GM19397 (cell line): Measurements from ENCODE around the gene HERC5.
"Not testable (repeated sequence)": the region's sequence is repeated elsewhere in the genome, so short reads cannot be mapped to it uniquely, and the experiment has no call there.

Experiments
- ATAC-seq: cut with Tn5 transposase; IDR thresholded peaks from one replicate; pipeline ENCODE4 v1.9.1; 2021; ENCODE audit warnings: mild to moderate bottlenecking, moderate library complexity; ENCODE audit not compliant: unreplicated experiment

HERC5 gene

DNA sequence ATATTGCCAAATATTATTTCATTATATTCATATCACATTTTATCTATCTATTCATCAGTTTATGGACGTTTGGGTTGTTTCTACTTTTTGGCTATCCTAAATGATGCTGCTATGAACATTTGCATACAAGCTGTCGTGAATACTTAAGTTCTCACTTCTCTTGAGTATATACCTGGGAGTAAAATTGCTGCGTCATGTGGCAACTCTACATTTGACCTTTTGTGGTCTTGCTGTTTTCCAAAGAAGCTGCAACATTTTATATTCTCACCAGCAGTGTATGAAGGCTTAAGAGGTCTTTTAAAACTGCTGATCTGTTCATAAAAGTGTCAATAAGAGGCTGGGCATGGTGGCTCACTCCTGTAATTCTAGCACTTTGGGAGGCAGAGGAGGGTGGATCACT lies 60.9 kb downstream of the HERC5 start:
- no peak for ATAC-seq

DNA sequence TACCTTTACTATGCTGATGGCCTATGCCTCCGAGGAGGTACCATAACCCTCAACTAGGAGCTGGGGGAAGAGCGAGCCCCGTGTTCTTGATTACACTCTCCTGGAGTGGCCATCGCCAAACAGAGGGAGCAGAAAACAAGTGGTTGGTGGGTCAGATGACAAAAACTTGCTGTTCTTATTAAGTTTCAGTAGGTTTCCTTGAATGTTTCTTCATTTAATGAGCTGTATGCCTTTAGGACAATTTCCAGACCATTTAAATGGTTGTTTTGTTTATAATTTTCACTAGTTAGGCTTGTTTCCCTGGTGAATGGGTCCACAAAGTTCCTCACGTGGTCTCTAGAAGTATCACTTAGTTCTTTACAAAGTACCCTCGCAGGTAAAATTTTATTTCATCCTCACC lies 62.0 kb downstream of the HERC5 start:
- ATAC-seq: no peak

DNA sequence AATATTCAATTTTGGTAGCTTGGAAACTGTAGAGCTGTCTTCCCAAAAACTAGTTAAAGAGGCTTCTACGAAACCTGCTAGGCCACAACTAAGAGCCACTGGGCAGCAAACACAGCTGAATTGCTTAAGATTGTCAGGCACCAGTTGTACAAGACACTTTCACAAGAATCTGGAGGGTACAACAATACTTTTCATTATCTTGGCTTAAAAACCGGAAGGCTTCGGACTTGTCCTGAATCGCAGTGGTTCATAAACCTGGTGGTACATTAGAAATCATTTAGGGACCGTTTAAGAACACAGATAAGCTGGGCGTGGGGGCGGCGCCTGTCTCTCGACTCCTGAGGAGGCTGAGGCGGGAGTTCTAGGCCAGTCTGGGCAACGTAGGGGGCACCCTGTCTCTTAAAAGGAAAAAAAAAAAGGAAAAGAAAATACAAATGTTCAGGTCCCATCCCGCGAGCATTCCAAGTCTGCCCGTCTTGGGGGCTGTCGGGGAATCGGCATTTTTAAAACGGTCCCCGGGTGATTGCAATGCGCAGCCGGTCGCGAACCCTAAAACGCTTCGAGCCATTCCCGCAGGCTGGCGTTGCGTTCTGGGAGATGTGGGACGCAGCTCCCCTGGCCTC lies 65.9 kb downstream of the HERC5 start:
- ATAC-seq: no peak

DNA sequence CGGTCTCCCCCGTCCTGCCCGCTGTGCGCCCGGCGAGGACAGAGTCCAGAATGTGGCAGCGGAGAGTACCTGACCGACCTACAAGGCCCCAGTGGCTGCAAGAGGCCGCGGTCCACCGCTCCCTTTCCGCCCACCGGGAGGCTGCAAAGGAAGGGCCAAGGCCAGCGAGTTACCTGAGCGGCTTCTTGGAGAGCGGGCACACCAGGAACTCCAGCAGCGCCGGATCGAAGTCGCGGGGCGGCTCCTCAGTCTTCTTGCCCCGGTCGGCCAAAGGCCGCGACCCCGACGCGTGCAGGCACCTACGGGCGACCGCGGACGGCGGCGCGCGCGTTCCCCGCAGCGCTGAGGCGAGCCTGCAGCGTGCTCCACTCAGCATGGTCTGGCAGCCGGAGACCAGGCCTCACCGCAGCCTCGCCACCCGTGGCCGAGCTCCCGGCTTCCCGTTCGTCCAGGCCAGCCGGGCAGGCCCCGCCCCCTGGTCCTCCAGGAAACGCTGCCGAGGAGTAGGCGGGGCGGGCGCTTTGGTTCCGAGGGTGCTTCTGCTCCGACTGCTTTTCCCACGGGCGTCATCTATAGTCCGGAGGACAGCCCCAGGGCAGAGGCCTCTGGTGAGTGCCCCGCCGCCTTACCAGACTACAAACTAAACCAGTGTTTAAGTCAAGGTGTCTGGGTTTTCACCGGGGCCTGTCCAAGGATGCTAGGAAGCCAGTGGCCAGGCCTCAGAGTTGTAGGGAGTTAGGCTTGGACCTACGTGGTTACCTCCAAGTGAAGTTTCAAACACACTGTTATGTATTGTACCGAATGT lies 66.6 kb downstream of the HERC5 start, which contains the start of gene PYURF:
PYURF (minus strand) TSS at position 452 of the 805 bp plus-strand sequence; CDS start at position 376, 76 bp downstream.
- ATAC-seq: peak; percentile 87

DNA sequence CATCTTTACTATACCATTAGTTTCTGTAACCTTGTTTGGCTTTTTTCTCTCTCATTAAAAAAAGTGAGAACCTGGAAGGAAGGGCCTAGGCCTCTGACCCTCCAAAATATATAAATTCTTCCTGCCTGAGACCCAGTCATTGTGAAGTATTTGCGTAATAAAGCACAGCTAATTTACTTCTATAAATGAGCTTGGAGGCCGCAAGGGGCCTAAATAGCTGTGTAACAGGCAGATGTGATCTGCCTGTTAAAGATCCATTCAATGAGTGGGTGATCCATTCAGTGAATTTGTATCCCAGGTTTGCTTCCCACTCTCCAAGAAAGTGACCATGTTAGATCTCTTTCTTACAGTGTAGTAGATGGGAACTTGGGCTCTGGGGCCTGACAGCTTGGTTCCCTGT lies 67.3 kb downstream of the HERC5 start:
- ATAC-seq: no peak

DNA sequence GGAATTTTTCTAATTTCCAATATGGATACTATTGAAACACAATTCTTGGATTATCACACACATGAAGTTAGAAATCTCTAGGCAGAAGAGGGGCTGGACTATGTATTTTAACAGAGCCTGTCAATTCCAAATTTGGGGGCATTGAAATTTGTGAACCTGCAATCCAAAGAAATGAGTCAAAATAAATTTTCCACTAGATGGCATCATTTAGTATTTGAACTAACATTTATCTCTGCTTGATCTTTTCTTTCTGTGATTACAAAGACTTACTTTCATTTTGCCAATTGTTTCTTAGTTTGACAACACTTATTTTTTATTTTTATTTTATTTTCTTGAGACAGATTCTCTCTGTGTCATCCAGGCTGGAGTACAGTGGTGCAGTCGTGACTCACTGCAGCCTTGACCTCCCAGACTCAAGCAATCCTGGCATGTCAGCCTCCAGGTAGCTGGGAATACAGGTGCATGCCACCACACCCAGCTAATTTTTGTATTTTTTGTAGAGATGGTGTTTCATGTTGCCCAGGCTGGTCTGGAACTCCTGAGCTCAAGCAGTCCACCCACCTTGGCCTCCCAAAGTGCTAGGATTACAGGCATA lies 69.4 kb downstream of the HERC5 start:
- ATAC-seq: no peak

DNA sequence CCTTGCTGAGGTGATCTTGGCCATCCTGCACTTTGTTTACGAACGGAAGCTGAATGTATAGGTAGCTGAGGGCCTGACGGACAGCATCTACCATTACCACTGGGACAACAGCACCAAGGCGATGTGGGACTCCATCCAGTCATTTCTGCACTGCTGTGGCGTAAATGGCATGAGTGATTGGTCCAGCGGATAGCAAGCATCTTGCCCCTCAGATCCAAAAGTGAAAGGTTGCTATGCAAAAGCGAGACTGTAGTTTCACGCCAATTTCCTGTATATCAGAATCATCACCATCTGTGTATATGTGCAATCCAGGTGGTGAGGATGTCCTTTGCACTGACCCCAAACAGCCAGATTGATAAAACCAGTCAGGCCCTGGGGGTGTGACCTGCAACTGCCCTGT lies 70.9 kb downstream of the HERC5 start:
- no peak for ATAC-seq

DNA sequence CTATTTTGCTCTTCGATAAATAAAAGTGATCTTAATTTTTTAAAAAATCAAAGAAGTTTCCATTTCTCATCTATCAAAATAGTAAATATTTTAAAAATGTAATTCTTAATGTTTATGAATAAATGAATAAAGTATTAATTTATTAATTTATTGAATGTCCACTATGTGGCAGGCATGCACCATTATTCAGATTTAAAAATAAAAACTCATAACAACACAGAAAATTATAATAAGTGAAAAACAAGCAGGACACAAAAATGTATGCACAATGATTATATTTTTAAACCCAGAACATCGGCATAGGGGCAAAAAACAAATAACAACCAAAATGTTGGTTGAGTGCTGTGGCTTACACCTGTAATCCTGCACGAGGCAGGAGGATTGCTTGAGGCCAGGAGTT lies 71.9 kb downstream of the HERC5 start:
- ATAC-seq: no peak

DNA sequence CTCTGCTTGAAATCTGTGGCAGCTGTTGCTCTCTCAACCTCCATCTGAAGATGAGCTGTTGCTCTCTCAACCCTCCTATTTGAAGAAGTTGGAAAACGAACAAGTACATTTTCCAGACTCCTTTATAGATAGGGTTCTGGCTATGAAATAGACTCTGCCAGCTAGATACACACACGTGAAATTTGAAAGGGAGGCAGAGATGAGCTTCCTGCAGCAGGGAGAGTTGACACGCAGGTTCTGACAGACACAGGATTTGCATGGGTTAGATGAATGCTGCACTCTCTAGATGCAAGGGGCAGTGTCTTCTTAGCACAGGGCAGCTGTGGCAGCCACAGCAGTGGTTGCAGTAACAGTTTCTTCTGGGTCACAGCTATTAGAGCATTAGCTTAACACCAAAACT lies 74.6 kb downstream of the HERC5 start:
- ATAC-seq: no peak

DNA sequence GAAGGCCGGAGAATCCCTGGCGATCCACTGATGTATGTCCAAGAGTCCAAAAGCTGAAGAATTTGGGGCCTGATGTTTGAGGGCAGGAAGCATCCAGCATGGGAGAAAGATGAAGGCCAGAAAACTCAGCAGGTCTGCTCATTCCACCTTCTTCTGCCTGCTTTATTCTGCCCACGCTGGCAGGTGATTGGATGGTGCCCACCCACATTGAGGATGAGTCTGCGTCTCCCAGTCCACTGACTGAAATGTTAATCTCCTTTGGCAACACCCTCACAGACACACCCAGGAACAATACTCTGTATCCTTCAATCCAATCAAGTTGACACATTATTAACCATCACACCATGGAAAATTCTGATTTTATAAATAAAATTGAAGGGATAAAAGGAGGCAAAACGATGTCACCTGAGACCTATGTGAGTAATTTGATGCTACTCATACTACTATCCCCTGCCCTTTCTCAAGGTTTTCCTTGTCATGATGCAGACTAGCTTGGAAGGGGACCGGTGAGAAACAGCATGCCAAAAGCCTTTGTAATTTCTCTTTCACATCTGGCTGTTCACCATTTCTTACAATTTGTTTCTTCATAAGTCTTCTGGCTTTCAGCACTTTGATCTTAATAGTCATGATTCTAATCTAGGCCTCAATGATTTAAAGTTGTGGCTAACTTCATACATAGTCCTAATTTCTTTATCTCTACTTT lies 76.3 kb downstream of the HERC5 start:
- no peak for ATAC-seq

DNA sequence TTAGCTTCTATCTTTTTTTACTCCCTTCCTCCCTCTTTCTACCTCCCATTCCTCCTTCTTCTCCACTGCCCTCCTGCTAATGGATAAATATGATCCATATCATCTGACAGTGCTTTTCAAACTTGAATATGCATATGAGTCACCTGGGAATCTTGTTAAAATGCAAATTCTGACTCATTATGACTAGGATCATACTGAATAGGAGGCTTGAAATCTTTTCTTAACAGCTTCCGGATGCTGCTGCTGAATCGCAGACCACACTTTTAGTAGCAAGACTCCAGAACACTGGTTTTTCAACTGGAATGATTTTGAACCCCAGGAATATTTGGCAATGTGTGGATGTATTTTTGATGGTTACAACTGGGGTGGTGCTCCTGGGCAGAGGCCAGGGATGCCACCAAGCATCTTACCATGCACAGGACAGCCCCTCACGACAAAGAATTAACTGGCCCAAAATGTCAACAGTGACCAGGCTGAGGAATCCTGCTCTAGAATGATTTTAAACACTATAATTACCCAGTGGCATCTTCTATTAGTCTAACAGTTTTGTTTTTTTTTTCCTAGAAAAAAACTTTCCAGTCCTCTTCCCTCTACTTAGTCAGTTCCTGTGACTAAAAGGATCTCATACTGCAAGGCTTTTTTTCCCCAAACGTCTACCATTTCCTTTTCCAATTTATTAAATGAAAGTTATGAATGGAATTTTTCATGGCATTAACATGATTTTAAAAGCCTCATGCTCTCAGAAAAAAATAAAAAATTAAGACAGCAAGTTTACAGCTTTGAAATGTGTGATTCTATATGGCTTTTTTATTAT lies 77.2 kb downstream of the HERC5 start:
- no peak for ATAC-seq

DNA sequence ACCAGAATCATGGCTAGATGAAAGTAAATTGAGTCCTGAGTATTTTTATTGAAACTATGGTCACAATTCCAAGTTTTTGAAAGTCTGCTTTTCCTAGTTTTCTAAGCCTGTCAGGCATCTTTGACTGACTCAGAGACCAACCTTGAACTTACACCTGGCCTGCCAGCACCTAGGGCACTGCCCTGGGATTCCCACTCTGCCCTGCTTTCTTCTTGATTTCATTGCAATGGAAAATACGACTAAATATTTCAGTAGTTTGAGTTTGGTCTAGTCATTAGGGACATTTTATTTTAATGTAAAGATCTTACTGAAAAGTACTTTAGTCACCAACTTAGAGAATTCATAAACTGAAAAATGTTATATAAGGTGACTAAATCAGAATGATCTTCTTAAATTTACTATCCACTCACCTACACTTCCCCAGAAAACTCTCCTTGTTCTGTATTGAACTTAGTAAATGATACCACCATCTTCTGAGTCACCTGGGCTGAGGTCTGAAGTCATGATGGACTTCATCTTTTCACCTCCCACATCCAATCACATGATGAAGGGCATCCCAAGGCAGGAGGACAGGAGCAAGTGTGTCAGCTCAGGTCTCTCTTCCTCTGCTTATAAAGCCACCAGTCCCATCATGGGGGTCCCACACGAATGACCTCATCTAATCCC lies 78.3 kb downstream of the HERC5 start:
- ATAC-seq: no peak

DNA sequence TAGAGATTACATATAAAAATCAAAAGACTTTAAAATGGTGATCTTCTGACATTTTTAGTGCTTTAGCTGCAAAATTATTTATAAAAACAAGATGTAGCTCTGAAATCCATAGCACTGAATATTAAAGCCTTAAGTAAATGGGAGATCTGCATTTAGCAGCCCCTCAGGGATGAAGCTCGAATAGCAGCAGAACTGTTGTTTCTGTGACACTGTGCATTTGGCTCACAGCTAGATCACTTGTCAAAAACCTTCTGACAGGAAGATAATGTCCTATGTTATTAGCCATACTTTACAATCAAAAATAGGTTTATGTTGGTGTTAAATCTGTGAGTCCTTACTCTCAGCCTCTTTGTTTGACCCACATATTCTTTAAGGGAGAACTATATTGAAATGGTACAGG lies 80.8 kb downstream of the HERC5 start:
- ATAC-seq: no peak

DNA sequence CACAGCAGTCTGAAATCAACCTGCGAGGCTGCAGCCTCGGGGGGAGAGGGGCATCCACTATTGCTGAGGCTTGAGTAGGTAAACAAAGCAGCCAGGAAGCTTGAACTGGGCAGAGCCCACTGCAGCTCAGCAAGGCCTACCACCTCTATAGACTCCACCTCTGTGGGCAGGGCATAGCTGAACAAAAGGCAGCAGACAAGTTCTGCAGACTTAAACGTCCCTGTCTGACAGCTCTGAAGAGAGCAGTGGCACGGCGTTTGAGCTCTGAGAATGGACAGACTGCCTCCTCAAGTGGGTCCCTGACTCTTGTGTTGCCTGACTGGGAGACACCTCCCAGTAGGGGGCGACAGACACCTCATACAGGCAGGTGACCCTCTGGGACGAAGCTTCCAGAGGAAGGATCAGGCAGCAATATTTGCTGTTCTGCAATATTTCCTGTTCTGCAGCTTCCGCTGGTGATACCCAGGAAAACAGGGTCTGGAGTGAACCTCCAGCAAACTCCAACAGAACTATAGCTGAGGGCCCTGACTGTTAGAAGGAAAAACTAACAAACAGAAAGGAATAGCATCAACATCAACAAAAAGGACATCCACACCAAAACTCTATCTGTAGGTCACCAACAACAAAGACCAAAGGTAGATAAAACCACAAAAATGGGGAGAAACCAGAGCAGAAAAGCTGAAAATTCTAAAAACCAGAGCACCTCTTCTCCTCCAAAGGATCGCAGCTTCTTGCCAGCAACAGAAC lies 82.6 kb downstream of the HERC5 start:
- ATAC-seq: not testable (repeated sequence)

DNA sequence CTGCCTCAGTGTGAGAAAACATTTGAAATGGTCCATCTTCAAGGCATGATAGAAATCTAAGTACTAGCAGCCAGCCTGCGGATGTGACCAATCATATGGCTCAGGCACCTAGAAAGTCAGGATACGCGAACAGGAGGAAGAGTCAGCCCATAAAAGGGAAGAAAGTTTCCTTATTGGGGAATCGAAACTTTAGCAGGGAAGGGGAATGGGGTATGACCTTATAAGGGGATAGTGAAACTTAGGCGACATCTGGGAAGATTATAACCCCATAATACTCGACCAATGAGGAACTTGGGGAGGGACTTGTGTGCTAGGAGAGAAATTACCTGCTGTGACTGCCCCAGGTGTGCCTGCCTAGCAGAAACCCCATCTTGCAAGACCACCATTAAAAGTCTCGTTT lies 92.9 kb downstream of the HERC5 start:
- ATAC-seq: no peak
